Vagina (tissue), 2 donors: ENCODE data around the gene SETDB1. TPM values are rescaled to one million over a fixed set of nuclear protein-coding genes. Genes with fewer than 3 reads are reported as not detected.

Source experiments
- DNase-seq, 2 donors: peaks; one replicate each; pipeline ENCODE4 v3.0.0-alpha.2; 2017; ENCODE audit errors: extremely low spot score in 2 of 2
- H3K27ac ChIP-seq: fragments of 200-600 bp; sonication (generic); one replicate; pipeline ENCODE4 v1.5.1; 2019
- H3K27me3 ChIP-seq: fragments of 200-600 bp; sonication (generic); one replicate; pipeline ENCODE4 v1.5.1; 2019
- H3K36me3 ChIP-seq, 2 donors: fragments of 200-600 bp; sonication (generic); one replicate each; pipeline ENCODE4 v1.5.1; 2017 to 2019
- H3K4me1 ChIP-seq: fragments of 200-600 bp; sonication (generic); one replicate; pipeline ENCODE4 v1.5.1; 2019
- H3K4me3 ChIP-seq, 2 donors: fragments of 200-600 bp; sonication (generic); 1 replicate in 1 of 2; 2 replicates in 1 of 2; pipeline ENCODE4 v1.5.1; 2016 to 2019
- H3K9me3 ChIP-seq: fragments of 200-600 bp; sonication (generic); one replicate; pipeline ENCODE4 v1.5.1; 2019
- POLR2A ChIP-seq, 2 donors: fragments of 450-650 bp; IDR thresholded peaks; one replicate each; pipeline ENCODE4 v1.6.1; 2017; ENCODE audit warnings: antibody characterized with exemption in 2 of 2, mild to moderate bottlenecking in 2 of 2, moderate library complexity in 2 of 2
- POLR2AphosphoS5 ChIP-seq, 2 donors: sonication (generic); formaldehyde crosslinking; IDR thresholded peaks; one replicate each; pipeline ENCODE4 v1.9.0; 2017; ENCODE audit warnings: antibody characterized with exemption in 2 of 2, mild to moderate bottlenecking in 2 of 2, low read depth in 1 of 2; ENCODE audit not compliant: insufficient read depth in 1 of 2
- intact Hi-C: fragments of 100-400 bp; cut with DNase I; formaldehyde crosslinking; loops from one replicate; pipeline ENCODE4 v1.15.1; 2023
- total RNA-seq: library from RNA; depleted of rRNA; stranded (reverse); fragments of >200 nt; gene quantifications from one replicate; pipeline ENCODE4 v1.2.3, GENCODE V29; 2016
- TF ChIP-seq, protein P1 (sequence below), 3 experiments: fragments of 450-650 bp in 2 of 3; fragments of 200-600 bp in 1 of 3; sonication (generic) in 1 of 3; IDR thresholded peaks; one replicate each; pipeline ENCODE4 v1.5.1; 2017 to 2019; ENCODE audit warnings: antibody characterized with exemption in 3 of 3, mild to moderate bottlenecking in 2 of 3, moderate library complexity in 2 of 3

Gene SETDB1
- total RNA-seq, 1 donor from 2014 or later: 51.1 TPM

DNA sequence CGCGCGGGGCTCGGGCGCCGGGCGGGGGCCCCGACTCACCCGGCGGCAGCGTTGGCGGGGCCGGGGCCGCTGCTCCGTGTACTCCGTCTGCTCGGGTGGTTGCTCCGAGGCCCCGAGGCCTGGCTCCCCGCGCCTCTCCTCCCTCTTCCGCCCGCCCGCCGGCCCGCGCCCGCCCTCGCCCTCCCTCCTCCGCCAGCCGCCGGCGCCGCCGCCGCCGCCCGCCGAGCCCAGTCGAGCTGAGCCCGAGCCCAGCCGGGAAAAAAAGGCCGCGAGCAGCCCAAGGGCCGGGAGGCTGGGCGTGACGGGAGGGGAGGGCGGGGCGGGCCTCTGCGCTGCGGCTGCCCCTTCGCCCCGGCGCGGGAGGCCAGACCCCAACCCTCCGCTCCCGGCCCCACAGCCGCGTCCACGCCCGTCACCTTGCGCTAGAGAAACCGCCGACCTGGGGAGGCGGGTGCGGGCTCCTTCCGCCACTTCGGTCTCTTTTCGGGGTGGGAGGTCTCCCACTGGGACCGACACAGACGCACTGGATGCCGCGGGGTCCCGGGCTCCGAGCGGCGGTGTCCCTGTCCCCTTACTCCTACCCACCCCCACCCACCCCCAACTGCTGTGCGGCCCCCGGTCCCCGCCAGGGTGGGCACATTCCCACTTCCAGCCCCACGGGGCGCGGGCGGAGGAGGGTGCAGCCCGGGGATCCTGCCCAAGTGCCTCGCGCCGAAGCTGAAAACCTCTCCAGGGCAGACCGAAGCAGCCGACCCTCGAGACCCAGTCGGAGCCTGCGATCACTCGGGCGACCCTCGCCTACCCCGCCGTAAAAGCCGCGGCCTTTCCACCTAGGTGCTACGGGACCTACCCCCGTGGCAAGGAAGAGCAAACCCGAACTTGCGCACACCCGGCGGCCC, 48.7 kb downstream of the SETDB1 start, which contains the start of gene CERS2:
Gene CERS2 (minus strand): TSS at position 256 of the 899 bp plus-strand sequence. CDS start 5,745 bp downstream, outside the sequence.
- no peak for DNase-seq
- Histone ChIP-seq H3K4me1 (peaks cover 60% of the 10 kb centered on the region), H3K27me3 (no peaks in the 10 kb centered on the region), H3K36me3 (no peaks in the 10 kb centered on the region), H3K27ac (peak within 1 kb of the TSS; percentile 96), H3K4me3 (peak within 1 kb of the TSS; percentile 67 to 97), H3K9me3 (no peaks in the 10 kb centered on the region)
- intact Hi-C loops: no loop called here
- TF ChIP-seq, protein P1, sequence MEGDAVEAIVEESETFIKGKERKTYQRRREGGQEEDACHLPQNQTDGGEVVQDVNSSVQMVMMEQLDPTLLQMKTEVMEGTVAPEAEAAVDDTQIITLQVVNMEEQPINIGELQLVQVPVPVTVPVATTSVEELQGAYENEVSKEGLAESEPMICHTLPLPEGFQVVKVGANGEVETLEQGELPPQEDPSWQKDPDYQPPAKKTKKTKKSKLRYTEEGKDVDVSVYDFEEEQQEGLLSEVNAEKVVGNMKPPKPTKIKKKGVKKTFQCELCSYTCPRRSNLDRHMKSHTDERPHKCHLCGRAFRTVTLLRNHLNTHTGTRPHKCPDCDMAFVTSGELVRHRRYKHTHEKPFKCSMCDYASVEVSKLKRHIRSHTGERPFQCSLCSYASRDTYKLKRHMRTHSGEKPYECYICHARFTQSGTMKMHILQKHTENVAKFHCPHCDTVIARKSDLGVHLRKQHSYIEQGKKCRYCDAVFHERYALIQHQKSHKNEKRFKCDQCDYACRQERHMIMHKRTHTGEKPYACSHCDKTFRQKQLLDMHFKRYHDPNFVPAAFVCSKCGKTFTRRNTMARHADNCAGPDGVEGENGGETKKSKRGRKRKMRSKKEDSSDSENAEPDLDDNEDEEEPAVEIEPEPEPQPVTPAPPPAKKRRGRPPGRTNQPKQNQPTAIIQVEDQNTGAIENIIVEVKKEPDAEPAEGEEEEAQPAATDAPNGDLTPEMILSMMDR (IDR thresholded peaks at IDR 0.05): no peak
- no peak for TF ChIP-seq POLR2AphosphoS5 (IDR thresholded peaks at IDR 0.05; ENCODE audit: insufficient read depth in 1 of 2, low read depth in 1 of 2)
- TF ChIP-seq POLR2A (IDR thresholded peaks at IDR 0.05): peak in 1 of 2 donors; percentile 38

GRCh38 chr1:150976401-150976821, 50.2 kb downstream of the SETDB1 start:
- DNase-seq: no peak
- intact Hi-C loops: no loop called here
- Histone ChIP-seq H3K27ac (peak overlapping the region; percentile 64), H3K4me3 (no peak overlapping the region), H3K9me3 (no peaks in the 10 kb centered on the region), H3K27me3 (no peaks in the 10 kb centered on the region), H3K4me1 (peaks cover 47% of the 10 kb centered on the region), H3K36me3 (no peaks in the 10 kb centered on the region)
- TF ChIP-seq, protein P1 (IDR thresholded peaks at IDR 0.05): no peak
- TF ChIP-seq POLR2A (IDR thresholded peaks at IDR 0.05): no peak
- no peak for TF ChIP-seq POLR2AphosphoS5 (IDR thresholded peaks at IDR 0.05; ENCODE audit: insufficient read depth in 1 of 2, low read depth in 1 of 2)

- no peak for DNase-seq
- intact Hi-C loops: no loop called here
- peaks cover 41% of the 10 kb centered on the region for H3K4me1 ChIP-seq
Measured at GRCh38 chr1:150976879-150977694, 50.9 kb downstream of the SETDB1 start.

DNA sequence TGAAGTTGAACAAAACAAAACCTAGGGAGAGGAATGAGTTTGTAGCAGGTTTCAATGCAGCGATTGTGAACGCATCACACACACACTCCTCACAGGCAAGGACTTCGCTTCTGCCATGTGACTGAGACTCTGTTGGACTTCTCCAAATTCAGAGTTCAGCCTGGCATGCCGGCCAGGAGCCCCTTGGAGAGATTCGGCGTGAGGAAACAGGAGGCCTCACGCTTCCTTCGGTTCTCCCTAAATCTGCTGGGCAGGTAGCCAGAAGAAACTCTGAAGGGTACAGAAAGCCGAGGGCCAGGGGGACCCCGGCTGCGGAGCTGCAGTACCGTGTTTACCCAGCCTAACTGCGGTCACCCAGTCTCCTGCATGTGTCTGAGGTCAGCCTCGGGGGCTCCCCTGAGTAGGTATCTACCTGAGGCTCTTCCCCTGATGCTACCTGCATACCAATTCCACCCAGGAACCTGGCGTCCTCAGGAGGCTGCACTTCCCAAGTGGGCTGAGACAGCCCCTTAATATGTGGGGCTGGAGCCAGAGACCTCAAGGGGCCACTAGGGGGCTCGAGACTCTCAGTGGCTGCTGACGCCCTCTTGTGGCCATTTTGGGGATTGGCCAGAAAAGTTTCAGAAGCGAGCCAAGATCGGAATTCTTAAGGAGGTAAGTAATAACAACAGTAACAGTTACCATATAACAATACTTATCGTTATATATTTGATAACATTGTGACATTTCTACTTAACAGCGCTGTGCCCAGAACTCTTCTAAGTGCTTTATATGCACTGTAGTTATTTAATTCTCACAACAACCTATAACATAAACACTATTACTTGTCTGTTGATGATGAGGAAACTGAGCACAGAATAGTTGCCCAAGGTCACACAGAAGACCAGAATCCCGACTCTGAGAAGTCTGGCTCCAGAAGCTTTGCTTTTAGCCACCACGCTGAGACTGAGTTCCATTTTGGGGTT, 53.2 kb downstream of the SETDB1 start:
- no peaks in the 10 kb centered on the region for H3K9me3 ChIP-seq
- no peak for DNase-seq
- peaks cover 22% of the 10 kb centered on the region for H3K4me1 ChIP-seq
- intact Hi-C loops: no loop called here
- no peaks in the 10 kb centered on the region for H3K27me3 ChIP-seq
- H3K36me3 ChIP-seq: no peaks in the 10 kb centered on the region
- peak overlapping the region; percentile 64 for H3K27ac ChIP-seq
- TF ChIP-seq POLR2A (IDR thresholded peaks at IDR 0.05): no peak
- peak; percentile 61 to 83 for TF ChIP-seq POLR2AphosphoS5 (IDR thresholded peaks at IDR 0.05; ENCODE audit: insufficient read depth in 1 of 2, low read depth in 1 of 2)
- TF ChIP-seq, protein P1 (IDR thresholded peaks at IDR 0.05): peak; percentile 97 to 99 (median 98)
- no peak overlapping the region for H3K4me3 ChIP-seq

More at GRCh38 chr1:150976879-150977694, 50.9 kb downstream of the SETDB1 start:
- Histone ChIP-seq H3K4me3 (no peak overlapping the region), H3K36me3 (no peaks in the 10 kb centered on the region), H3K27me3 (no peaks in the 10 kb centered on the region), H3K27ac (peak overlapping the region; percentile 64), H3K9me3 (no peaks in the 10 kb centered on the region)
- TF ChIP-seq POLR2AphosphoS5 (IDR thresholded peaks at IDR 0.05; ENCODE audit: insufficient read depth in 1 of 2, low read depth in 1 of 2): peak; percentile 73
- peak in 1 of 2 donors; percentile 26 for TF ChIP-seq POLR2A (IDR thresholded peaks at IDR 0.05)
- TF ChIP-seq, protein P1 (IDR thresholded peaks at IDR 0.05): no peak
